Measurements from ENCODE around the gene PCTP.

- TF ChIP-seq EP300 (IDR thresholded peaks at IDR 0.05) = no peak
- no peak for TF ChIP-seq CTCF (IDR thresholded peaks at IDR 0.05)
These were observed 42.4 kb downstream of the PCTP start for GRCh38 chr17:55793272-55793671.

All from upper lobe of left lung (tissue), 4 donors.